GM12874 (cell line): ENCODE measurements around the gene RBM19.

Experiments used
- TF ChIP-seq, protein P1 (sequence below): IDR thresholded peaks from 2 replicates; pipeline ENCODE4 v1.5.1; 2011; ENCODE audit warnings: low read depth, mild to moderate bottlenecking, control low read depth, low read length, moderate library complexity; ENCODE audit not compliant: insufficient read depth

The RBM19 gene

DNA sequence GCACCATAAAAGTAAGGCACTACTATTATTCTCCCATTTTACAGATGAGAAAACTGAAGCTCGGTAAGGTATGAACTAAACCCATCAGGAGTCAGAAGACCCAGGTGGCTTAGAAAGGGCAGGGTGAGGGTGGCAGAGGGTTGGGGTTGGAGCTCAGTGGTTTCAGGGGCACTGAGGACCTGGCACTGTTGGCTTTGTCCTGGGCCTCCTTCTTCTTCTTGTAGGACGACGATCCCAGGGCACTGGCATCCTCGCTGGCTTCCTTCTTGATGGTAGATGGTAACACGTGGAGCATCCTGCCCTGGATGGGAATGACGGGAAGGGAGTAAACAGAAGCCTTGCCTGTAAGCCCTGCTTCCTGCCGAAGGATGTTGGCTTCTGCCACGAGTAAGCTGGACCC lies 19.9 kb downstream of the RBM19 start:
- TF ChIP-seq, protein P1, sequence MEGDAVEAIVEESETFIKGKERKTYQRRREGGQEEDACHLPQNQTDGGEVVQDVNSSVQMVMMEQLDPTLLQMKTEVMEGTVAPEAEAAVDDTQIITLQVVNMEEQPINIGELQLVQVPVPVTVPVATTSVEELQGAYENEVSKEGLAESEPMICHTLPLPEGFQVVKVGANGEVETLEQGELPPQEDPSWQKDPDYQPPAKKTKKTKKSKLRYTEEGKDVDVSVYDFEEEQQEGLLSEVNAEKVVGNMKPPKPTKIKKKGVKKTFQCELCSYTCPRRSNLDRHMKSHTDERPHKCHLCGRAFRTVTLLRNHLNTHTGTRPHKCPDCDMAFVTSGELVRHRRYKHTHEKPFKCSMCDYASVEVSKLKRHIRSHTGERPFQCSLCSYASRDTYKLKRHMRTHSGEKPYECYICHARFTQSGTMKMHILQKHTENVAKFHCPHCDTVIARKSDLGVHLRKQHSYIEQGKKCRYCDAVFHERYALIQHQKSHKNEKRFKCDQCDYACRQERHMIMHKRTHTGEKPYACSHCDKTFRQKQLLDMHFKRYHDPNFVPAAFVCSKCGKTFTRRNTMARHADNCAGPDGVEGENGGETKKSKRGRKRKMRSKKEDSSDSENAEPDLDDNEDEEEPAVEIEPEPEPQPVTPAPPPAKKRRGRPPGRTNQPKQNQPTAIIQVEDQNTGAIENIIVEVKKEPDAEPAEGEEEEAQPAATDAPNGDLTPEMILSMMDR = no peak

DNA sequence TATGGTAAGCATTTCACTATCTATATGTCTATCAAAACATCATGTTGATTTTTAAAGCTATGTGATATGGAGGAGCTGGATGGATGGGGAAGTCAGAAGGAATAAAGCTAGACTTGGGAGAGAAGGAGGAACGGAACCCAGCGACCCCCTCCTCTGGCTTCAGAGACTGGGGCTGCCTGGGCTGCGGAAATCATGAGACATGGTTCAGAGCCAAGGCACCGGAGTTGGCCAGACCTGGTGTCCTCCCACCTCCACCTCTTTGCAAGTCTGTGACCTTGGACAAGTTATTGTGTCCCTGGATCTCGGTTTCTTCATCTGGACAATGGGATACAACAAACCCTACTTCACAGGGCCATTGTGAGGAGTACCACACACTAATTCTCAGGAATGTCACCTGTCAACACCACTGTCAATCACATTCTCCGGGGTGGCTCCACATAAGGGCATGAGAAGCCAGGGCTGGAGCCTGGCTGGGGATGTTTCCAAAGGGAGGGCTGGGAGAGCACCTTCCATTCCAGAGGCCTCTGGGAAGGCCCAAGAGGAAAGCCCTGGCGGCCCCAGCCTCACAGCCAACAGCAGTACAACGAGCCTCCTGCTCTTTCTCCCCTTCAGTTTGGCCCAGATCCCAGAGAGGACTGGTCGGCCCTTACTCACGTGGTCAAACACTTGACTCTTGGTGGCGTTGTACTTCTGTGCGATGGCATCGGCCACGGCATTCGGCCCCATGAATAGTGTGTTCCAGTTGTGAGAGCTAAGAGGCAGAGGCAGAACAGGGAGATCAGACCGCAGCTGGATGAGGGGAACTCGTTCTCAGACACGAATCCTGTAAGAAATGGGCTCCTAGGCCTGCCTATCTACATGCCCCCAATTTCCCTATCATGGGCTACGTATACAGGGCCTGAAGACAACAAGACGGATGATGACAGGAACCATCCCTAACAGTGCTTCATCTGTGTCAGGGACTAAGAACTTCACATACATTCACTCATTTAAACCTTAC lies 20.7 kb downstream of the RBM19 start:
- TF ChIP-seq, protein P1 = no peak

DNA sequence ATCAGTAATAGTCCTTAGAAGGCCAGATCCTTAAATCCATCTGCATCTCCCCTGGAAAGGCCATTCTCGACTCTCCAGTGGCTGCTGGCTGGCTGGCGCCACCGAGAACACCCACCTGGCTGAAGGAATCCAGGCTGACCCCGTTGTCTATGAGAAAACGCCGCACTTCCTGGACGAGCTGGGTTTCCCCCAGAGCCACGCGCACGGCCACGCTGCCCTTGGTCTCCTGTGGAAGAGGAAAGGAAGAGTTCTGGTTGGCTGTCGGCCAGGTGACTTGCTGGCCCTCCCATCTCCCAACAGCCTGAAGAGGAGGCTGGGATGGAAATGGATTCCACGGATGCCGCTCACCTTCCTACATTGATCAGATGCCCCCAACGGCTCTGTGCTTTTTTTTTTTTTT lies 23.9 kb downstream of the RBM19 start:
- TF ChIP-seq, protein P1 = no peak

DNA sequence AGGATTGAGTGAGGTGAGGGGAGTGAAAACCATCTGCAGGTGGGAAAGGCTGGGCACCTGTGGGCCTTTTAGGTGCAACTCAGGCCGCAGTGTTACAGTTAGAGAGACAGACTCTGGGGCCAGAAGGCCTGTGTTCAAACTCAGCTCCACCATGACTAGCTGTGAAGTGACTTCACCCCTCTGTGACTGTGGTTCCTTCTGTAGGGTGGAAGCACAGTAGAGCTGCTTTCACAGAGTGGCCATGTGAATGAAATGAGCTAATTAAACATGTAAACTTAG lies 25.0 kb downstream of the RBM19 start:
- TF ChIP-seq, protein P1 = no peak

DNA sequence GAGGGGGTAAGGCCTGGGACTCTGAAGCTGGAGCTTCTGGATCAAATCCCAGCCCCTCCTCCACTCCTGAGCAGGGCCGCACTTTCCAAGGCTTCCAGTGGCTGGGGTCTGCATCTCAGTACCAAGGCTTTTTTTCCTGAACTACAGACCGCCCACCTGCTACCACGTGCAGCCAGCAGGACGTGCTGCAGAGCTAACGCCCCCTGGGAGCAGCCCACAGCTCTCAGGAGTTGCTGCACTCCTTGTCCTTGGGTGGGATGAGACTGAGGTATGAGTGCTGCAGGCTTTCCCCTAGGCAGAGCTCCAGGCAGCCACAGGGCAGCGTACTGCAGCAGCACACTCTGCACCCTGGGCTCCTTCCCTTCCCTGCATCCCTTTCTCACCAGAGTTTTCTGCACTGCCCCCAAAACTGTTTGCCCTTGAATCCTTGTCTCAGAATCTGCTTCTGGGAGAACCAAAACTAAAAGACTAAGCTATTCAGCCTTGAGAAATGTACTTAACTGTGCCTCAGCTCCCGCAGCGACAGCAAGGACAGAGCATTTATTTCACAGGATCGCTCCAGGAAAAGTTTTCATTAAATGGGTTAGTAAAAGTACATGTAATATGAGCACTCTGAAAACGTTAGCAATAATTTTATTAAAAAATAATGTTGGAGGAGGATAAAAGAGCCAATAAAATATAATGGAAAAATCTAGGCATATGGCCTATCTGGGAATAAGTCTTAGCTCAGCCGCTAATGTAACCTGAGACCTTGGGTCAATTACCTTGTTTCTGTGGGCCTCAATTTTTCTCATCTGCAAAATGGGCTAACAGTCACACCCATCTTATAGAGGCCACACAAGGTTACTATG lies 25.5 kb downstream of the RBM19 start:
- TF ChIP-seq, protein P1 = no peak

DNA sequence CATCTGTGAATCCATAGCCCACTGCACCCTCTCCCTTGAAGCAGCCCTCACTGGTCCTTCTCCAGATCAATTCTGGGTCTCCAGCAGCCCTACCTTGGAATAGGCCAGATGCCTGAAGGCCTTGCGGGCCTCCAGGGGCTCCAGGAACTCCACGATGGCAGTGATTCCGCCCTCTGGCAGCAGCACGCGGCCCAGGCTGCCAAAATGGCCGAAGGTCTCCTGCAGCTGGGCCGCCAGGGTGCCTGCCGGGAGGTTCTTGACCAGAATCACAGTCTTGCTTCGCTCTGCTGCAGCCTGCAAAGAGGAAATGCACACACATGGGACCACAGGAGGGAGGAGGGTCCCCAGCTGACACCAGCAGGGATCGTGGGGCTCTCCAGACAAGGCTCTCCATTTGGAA lies 26.3 kb downstream of the RBM19 start:
- TF ChIP-seq, protein P1 = no peak

DNA sequence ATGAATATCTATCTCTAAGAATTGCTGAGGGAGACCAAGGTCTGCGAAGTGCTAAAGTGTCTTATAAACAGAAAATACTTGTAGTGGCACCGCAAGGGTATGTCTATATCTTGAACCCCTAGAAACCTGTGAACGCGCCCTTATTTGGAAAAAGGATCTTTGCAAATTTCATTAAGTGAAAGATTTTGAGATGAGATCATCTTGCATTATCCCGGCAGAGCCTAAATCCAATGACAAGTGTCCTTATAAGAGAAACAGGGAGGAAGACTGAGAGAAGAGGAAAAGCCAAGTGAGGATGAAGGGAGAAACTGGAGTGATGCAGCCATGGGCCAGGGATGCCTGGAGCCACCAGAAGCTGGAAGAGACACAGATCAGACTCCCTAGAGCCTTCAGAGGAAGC lies 27.7 kb downstream of the RBM19 start:
- TF ChIP-seq, protein P1 = no peak
